Activated naive CD8-positive, alpha-beta T cell treated with anti-CD3 and anti-CD28 coated beads, Interleukin-2, amount 50 U/mL, for 24 hours (primary cell): ENCODE results near the gene STK32B.

ENCODE experiments used
- ATAC-seq: fragments of 150-1000 bp; cut with Tn5 transposase; one replicate; pipeline ENCODE4 v1.10.0; 2021
- DNase-seq: peaks from one replicate; pipeline ENCODE4 v3.0.0; 2021
- H3K27ac Mint-ChIP-seq: one replicate; pipeline ENCODE4 v1.8.0; 2021; ENCODE audit warnings: mild to moderate bottlenecking, mixed read lengths
- H3K27me3 Mint-ChIP-seq: one replicate; pipeline ENCODE4 v1.8.0; 2021; ENCODE audit warnings: mixed read lengths
- H3K36me3 Mint-ChIP-seq: one replicate; pipeline ENCODE4 v1.8.0; 2021; ENCODE audit warnings: low read depth, mixed read lengths
- H3K4me1 Mint-ChIP-seq: one replicate; pipeline ENCODE4 v1.8.0; 2021; ENCODE audit warnings: mixed read lengths
- H3K4me3 Mint-ChIP-seq: one replicate; pipeline ENCODE4 v1.8.0; 2021; ENCODE audit warnings: mild to moderate bottlenecking, moderate library complexity, mixed read lengths
- H3K9me3 Mint-ChIP-seq: one replicate; pipeline ENCODE4 v1.8.0; 2021; ENCODE audit warnings: mixed read lengths

STK32B gene

GRCh38 chr4:5471206-5471605, 419.9 kb downstream of the STK32B start:
- H3K9me3 Mint-ChIP-seq = no peaks in the 10 kb centered on the region
- H3K4me1 Mint-ChIP-seq = no peaks in the 10 kb centered on the region
- no peak overlapping the region for H3K27ac Mint-ChIP-seq
- no peak overlapping the region for H3K4me3 Mint-ChIP-seq
- ATAC-seq = no peak
- H3K36me3 Mint-ChIP-seq = no peaks in the 10 kb centered on the region
- H3K27me3 Mint-ChIP-seq = no peaks in the 10 kb centered on the region
- no peak for DNase-seq

DNA sequence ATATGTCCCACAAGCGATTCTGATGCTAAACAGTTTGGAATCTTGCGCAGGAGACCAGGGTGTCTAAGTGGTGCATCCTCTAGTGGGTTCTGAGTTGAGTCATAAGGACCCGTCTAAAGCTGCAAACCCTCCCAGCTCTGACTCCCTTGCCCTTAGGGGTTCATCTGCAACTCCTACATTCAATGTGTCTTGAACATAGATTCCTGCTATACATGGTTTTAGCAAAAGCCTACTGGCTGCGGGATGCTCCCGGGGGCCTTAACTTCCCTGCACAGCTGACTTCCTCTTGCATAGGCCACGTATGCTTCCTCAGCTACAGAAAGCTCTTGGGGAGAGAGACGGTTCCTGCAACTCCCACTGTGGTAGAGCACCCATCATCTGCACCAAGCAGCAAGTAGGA, 420.4 kb downstream of the STK32B start:
- H3K4me3 Mint-ChIP-seq = no peak overlapping the region
- no peaks in the 10 kb centered on the region for H3K4me1 Mint-ChIP-seq
- H3K9me3 Mint-ChIP-seq = no peaks in the 10 kb centered on the region
- no peak overlapping the region for H3K27ac Mint-ChIP-seq
- DNase-seq (no peak), ATAC-seq (no peak)
- H3K27me3 Mint-ChIP-seq = no peaks in the 10 kb centered on the region
- H3K36me3 Mint-ChIP-seq = no peaks in the 10 kb centered on the region

GRCh38 chr4:5472160-5472591, 420.9 kb downstream of the STK32B start:
- Mint-ChIP-seq H3K27ac (no peak overlapping the region), H3K27me3 (no peaks in the 10 kb centered on the region), H3K9me3 (no peaks in the 10 kb centered on the region), H3K4me3 (no peak overlapping the region), H3K4me1 (no peaks in the 10 kb centered on the region), H3K36me3 (no peaks in the 10 kb centered on the region)
- DNase-seq (no peak), ATAC-seq (no peak)

DNA sequence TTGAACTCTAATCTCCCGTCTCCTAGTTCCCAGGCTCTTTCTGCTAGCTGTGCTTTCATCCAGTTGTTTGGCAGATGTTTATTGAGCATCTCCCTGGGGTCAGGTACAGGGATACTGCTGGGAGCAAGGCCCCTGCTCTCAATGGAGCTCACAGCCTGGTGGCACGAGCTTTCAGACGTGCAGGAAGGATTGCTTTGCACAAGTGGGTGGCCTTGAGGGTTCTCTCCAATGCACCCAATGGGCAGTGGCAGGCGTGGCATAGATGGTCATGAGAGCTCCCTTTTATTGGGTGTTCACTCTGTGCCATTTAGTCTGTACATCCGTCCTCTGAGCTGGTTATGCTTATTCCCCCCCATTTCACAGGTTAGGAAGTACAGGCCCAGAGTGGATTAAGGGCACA, 421.8 kb downstream of the STK32B start:
- ATAC-seq (no peak), DNase-seq (no peak)
- Mint-ChIP-seq H3K36me3 (no peaks in the 10 kb centered on the region), H3K27ac (no peak overlapping the region), H3K9me3 (no peaks in the 10 kb centered on the region), H3K4me3 (no peak overlapping the region), H3K27me3 (no peaks in the 10 kb centered on the region), H3K4me1 (no peaks in the 10 kb centered on the region)

DNA sequence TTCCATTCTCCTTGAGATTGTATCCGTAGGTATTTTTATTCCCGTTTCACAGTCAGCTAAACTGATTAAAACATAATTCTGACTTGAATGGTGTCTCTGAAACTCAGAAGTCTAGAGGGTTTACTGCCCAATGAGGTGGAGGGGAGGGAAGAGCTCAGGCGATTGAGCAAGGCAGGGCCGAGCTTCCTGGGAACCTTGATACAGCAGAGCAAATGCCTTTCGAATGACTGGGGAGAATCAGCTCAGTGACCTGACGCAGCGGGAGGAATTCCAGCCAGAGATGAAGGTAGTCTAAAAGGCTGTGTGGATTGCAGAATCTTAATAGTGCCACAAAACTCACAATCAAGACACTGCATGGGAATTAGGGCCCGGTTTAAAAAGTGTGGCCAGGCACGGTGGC, 423.5 kb downstream of the STK32B start:
- Mint-ChIP-seq H3K36me3 (no peaks in the 10 kb centered on the region), H3K4me3 (no peak overlapping the region), H3K27ac (no peak overlapping the region), H3K27me3 (no peaks in the 10 kb centered on the region), H3K4me1 (no peaks in the 10 kb centered on the region), H3K9me3 (no peaks in the 10 kb centered on the region)
- ATAC-seq (no peak), DNase-seq (no peak)

- ATAC-seq (no peak), DNase-seq (no peak)
- Mint-ChIP-seq H3K27me3 (no peaks in the 10 kb centered on the region), H3K36me3 (no peaks in the 10 kb centered on the region), H3K4me3 (no peak overlapping the region), H3K4me1 (no peaks in the 10 kb centered on the region), H3K27ac (no peak overlapping the region), H3K9me3 (peaks cover 7% of the 10 kb centered on the region)
Measured at GRCh38 chr4:5477613-5478012, 426.3 kb downstream of the STK32B start.

DNA sequence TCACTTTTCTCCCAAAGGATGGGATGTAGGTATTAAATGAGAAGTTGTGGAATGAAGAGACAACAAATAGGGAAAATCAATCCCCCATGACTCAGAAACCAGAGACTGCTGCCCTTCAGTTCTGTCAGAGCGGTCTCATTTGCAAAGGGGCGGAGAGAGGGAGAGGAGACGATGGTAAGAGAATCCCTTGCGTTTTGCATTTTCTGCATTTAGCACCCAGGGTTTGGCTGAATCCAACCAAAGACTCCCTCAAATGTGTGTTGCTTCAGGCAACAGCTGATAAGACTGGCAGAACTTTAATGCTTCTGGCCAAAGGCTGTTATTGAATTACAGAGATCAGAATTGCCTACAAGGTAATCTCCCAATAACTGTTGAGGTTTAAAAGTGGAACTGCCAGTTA, 426.9 kb downstream of the STK32B start:
- H3K27ac Mint-ChIP-seq = no peak overlapping the region
- no peak for ATAC-seq
- H3K4me3 Mint-ChIP-seq = no peak overlapping the region

DNA sequence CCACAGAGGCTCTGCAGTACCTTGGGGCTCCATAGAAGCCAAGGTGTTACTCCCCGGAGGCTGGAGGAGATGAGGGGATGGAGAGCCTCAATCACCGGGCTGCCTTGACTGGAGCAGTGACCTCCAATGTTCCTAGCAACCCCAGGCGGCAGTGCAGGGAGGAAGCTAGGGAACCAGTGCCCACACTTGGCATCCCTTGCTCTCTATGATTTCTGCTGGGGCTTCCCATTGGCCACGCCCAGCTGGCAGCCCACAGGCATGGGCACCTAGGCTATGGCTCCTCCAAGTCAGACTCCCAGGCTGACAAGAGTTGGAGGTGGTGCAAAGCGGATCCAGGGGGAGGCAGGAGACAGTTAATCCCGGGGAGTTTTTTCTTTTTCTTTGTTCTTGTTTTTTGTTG, 427.4 kb downstream of the STK32B start:
- no peak overlapping the region for H3K27ac Mint-ChIP-seq
- ATAC-seq (no peak), DNase-seq (no peak)
- H3K36me3 Mint-ChIP-seq = no peaks in the 10 kb centered on the region
- no peak overlapping the region for H3K4me3 Mint-ChIP-seq
- no peaks in the 10 kb centered on the region for H3K4me1 Mint-ChIP-seq
- H3K27me3 Mint-ChIP-seq = no peaks in the 10 kb centered on the region
- peaks cover 10% of the 10 kb centered on the region for H3K9me3 Mint-ChIP-seq

More for the DNA sequence above, 426.9 kb downstream of the STK32B start:
- DNase-seq = no peak
- Mint-ChIP-seq H3K4me1 (no peaks in the 10 kb centered on the region), H3K27me3 (no peaks in the 10 kb centered on the region), H3K9me3 (peaks cover 7% of the 10 kb centered on the region), H3K36me3 (no peaks in the 10 kb centered on the region)

- Mint-ChIP-seq H3K9me3 (peaks cover 12% of the 10 kb centered on the region), H3K4me3 (no peak overlapping the region), H3K36me3 (no peaks in the 10 kb centered on the region), H3K27me3 (no peaks in the 10 kb centered on the region), H3K27ac (no peak overlapping the region), H3K4me1 (no peaks in the 10 kb centered on the region)
- DNase-seq (no peak), ATAC-seq (no peak)
Measured at GRCh38 chr4:5479518-5480060, 428.3 kb downstream of the STK32B start.

- Mint-ChIP-seq H3K9me3 (peaks cover 23% of the 10 kb centered on the region), H3K27me3 (no peaks in the 10 kb centered on the region), H3K27ac (no peak overlapping the region), H3K36me3 (no peaks in the 10 kb centered on the region), H3K4me1 (no peaks in the 10 kb centered on the region), H3K4me3 (no peak overlapping the region)
- DNase-seq (no peak), ATAC-seq (no peak)
Measured at GRCh38 chr4:5488413-5488812, 437.1 kb downstream of the STK32B start.

- H3K27ac Mint-ChIP-seq = no peak overlapping the region
- no peaks in the 10 kb centered on the region for H3K4me1 Mint-ChIP-seq
- DNase-seq (no peak), ATAC-seq (no peak)
- H3K27me3 Mint-ChIP-seq = no peaks in the 10 kb centered on the region
- H3K9me3 Mint-ChIP-seq = peaks cover 19% of the 10 kb centered on the region
- H3K4me3 Mint-ChIP-seq = no peak overlapping the region
- no peaks in the 10 kb centered on the region for H3K36me3 Mint-ChIP-seq
Measured at GRCh38 chr4:5489260-5489659, 438.0 kb downstream of the STK32B start.

DNA sequence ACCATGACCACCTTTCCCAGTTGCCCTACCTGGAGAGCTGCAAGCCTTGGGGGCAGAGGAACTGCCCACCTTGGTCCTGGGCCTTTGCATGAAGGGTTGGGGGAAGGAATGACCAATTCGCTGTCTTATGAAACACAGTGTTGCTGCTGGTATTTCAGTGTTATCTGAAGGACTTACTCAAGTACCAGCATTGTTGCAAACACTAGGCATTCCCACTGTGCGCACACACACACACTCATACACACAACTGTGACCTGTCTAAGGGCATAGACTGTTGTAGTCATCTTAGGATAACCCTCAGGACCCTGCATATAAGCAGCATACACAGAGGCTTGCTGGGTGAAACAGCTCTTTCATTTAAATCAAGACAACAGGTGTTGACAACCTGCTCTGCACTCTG, 446.2 kb downstream of the STK32B start:
- Mint-ChIP-seq H3K27ac (no peak overlapping the region), H3K4me3 (no peak overlapping the region), H3K4me1 (no peaks in the 10 kb centered on the region), H3K36me3 (no peaks in the 10 kb centered on the region), H3K9me3 (peaks cover 10% of the 10 kb centered on the region), H3K27me3 (no peaks in the 10 kb centered on the region)
- ATAC-seq (no peak), DNase-seq (no peak)

DNA sequence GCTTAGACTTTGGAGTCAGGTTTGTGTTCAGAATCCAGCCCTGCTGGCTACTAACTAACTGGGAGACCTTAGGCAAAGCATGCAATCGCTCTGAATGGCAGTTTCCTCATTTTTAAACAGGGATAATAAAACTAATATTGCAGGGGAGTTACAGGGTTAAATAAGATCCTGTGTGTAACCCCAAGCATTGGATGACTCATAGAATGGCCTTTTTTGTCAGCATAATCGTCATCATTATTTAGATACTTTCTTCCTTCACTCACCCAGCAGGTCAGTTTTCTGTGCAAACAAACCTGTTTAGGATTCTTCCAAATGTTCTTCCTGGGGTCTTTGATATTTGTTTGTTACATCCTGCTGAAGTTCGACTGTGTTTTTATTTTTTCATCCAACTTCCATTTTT, 448.9 kb downstream of the STK32B start:
- Mint-ChIP-seq H3K36me3 (no peaks in the 10 kb centered on the region), H3K9me3 (peaks cover 9% of the 10 kb centered on the region), H3K4me1 (no peaks in the 10 kb centered on the region), H3K4me3 (no peak overlapping the region), H3K27me3 (no peaks in the 10 kb centered on the region), H3K27ac (no peak overlapping the region)
- no peak for DNase-seq
- no peak for ATAC-seq

GRCh38 chr4:5503336-5503936, 452.2 kb downstream of the STK32B start:
- Mint-ChIP-seq H3K9me3 (peaks cover 4% of the 10 kb centered on the region), H3K4me1 (no peaks in the 10 kb centered on the region), H3K4me3 (no peak overlapping the region), H3K27ac (no peak overlapping the region), H3K27me3 (peaks cover 2% of the 10 kb centered on the region), H3K36me3 (no peaks in the 10 kb centered on the region)
- DNase-seq = no peak
- no peak for ATAC-seq

- Mint-ChIP-seq H3K4me3 (no peak overlapping the region), H3K36me3 (no peaks in the 10 kb centered on the region), H3K9me3 (peaks cover 4% of the 10 kb centered on the region), H3K27me3 (peaks cover 2% of the 10 kb centered on the region), H3K27ac (no peak overlapping the region), H3K4me1 (no peaks in the 10 kb centered on the region)
- ATAC-seq (no peak), DNase-seq (no peak)
Measured at GRCh38 chr4:5504486-5504885, 453.2 kb downstream of the STK32B start.

GRCh38 chr4:5510504-5510903, 459.2 kb downstream of the STK32B start:
- H3K27me3 Mint-ChIP-seq = peaks cover 2% of the 10 kb centered on the region

More at GRCh38 chr4:5510504-5510903, 459.2 kb downstream of the STK32B start:
- Mint-ChIP-seq H3K4me1 (no peaks in the 10 kb centered on the region), H3K27ac (no peak overlapping the region), H3K36me3 (no peaks in the 10 kb centered on the region), H3K9me3 (no peaks in the 10 kb centered on the region), H3K4me3 (no peak overlapping the region)
- ATAC-seq (no peak), DNase-seq (no peak)
